Activated naive CD4-positive, alpha-beta T cell treated with anti-CD3 and anti-CD28 coated beads, Interleukin-2, amount 50 U/mL, for 24 hours (primary cell): Measurements from ENCODE around the gene TBC1D22A.

ENCODE experiments used
- H3K27ac Mint-ChIP-seq: one replicate; pipeline ENCODE4 v1.8.0; 2021; ENCODE audit warnings: mild to moderate bottlenecking, mixed read lengths
- H3K27me3 Mint-ChIP-seq: one replicate; pipeline ENCODE4 v1.8.0; 2021; ENCODE audit warnings: mixed read lengths
- H3K36me3 Mint-ChIP-seq: one replicate; pipeline ENCODE4 v1.8.0; 2021; ENCODE audit warnings: mixed read lengths
- H3K4me1 Mint-ChIP-seq: one replicate; pipeline ENCODE4 v1.8.0; 2021; ENCODE audit warnings: mixed read lengths
- H3K4me3 Mint-ChIP-seq: one replicate; pipeline ENCODE4 v1.8.0; 2021; ENCODE audit warnings: mild to moderate bottlenecking, mixed read lengths
- H3K9me3 Mint-ChIP-seq: one replicate; pipeline ENCODE4 v1.8.0; 2021; ENCODE audit warnings: mixed read lengths

TBC1D22A gene

GRCh38 chr22:46958658-46959057, 196.2 kb downstream of the TBC1D22A start:
- Mint-ChIP-seq H3K27me3 (no peaks in the 10 kb centered on the region), H3K36me3 (peaks cover 4% of the 10 kb centered on the region), H3K4me1 (peaks cover 10% of the 10 kb centered on the region), H3K27ac (no peak overlapping the region), H3K4me3 (no peak overlapping the region), H3K9me3 (no peaks in the 10 kb centered on the region)

GRCh38 chr22:46959369-46959768, 196.9 kb downstream of the TBC1D22A start:
- H3K27ac Mint-ChIP-seq, result no peak overlapping the region
- no peaks in the 10 kb centered on the region for H3K27me3 Mint-ChIP-seq
- peaks cover 10% of the 10 kb centered on the region for H3K4me1 Mint-ChIP-seq
- no peak overlapping the region for H3K4me3 Mint-ChIP-seq
- peaks cover 4% of the 10 kb centered on the region for H3K36me3 Mint-ChIP-seq
- H3K9me3 Mint-ChIP-seq, result no peaks in the 10 kb centered on the region

GRCh38 chr22:46961591-46962295, 199.3 kb downstream of the TBC1D22A start:
- no peak overlapping the region for H3K27ac Mint-ChIP-seq

GRCh38 chr22:46962406-46962805, 200.0 kb downstream of the TBC1D22A start:
- no peaks in the 10 kb centered on the region for H3K9me3 Mint-ChIP-seq
- no peak overlapping the region for H3K4me3 Mint-ChIP-seq
- H3K4me1 Mint-ChIP-seq, result peaks cover 15% of the 10 kb centered on the region
- H3K27me3 Mint-ChIP-seq, result no peaks in the 10 kb centered on the region
- H3K27ac Mint-ChIP-seq, result no peak overlapping the region
- H3K36me3 Mint-ChIP-seq, result peaks cover 2% of the 10 kb centered on the region

More at GRCh38 chr22:46961591-46962295, 199.3 kb downstream of the TBC1D22A start:
- H3K9me3 Mint-ChIP-seq, result no peaks in the 10 kb centered on the region
- no peak overlapping the region for H3K4me3 Mint-ChIP-seq
- no peaks in the 10 kb centered on the region for H3K27me3 Mint-ChIP-seq
- H3K4me1 Mint-ChIP-seq, result peaks cover 15% of the 10 kb centered on the region
- H3K36me3 Mint-ChIP-seq, result peaks cover 4% of the 10 kb centered on the region

DNA sequence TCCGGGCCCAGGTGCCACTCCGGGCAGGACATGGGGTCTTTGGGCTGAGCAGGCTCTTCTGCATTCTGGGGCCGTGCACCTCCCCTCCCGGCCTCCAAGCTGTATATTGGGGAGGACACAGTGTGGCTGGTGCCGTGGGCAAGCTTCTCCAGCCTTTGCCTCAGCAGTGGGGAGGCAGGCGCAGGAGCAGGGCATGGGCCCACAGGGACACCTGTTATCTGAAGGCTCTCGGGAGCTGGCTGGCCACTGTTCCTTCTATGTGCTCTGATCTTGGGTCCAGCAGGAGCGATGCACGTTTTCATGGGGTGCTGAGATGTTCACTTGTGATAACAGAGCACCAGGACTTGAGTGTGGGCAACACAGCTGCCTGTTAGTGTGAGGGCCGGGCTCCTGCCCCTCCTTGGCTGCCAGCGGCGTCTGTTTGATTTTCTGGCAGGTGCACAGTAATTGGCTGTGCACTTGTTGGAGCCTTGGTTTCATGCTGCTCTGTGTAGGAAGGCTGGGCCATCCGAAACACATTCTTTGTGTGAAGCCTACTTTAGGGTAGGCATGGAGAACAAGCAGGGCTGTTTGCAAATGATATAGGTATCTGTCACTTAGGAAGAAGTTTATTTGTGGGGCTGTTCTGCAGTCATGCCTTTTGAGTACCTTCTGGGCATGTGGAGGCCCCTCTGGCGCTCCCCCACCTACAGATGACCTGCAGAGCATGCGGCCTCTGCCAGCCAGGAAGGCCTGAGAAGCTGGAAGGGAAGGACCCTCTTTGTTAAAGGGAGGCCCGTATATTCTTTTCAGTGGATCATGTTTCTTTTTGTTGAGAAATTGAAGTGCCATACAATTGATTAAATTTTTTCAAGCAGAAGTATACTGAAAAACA, 201.5 kb downstream of the TBC1D22A start:
- Mint-ChIP-seq H3K4me3 (no peak overlapping the region), H3K36me3 (peaks cover 2% of the 10 kb centered on the region), H3K27ac (no peak overlapping the region), H3K9me3 (no peaks in the 10 kb centered on the region), H3K4me1 (peaks cover 18% of the 10 kb centered on the region), H3K27me3 (no peaks in the 10 kb centered on the region)

- peaks cover 27% of the 10 kb centered on the region for H3K4me1 Mint-ChIP-seq
- H3K9me3 Mint-ChIP-seq, result no peaks in the 10 kb centered on the region
- H3K4me3 Mint-ChIP-seq, result no peak overlapping the region
- H3K36me3 Mint-ChIP-seq, result peaks cover 2% of the 10 kb centered on the region
- H3K27ac Mint-ChIP-seq, result no peak overlapping the region
- no peaks in the 10 kb centered on the region for H3K27me3 Mint-ChIP-seq
Measured at GRCh38 chr22:46964773-46965550, 202.5 kb downstream of the TBC1D22A start.

- H3K4me1 Mint-ChIP-seq, result peaks cover 33% of the 10 kb centered on the region
- H3K27ac Mint-ChIP-seq, result no peak overlapping the region
- no peak overlapping the region for H3K4me3 Mint-ChIP-seq
- no peaks in the 10 kb centered on the region for H3K27me3 Mint-ChIP-seq
- peaks cover 2% of the 10 kb centered on the region for H3K36me3 Mint-ChIP-seq
- H3K9me3 Mint-ChIP-seq, result no peaks in the 10 kb centered on the region
Measured at GRCh38 chr22:46965555-46966494, 203.4 kb downstream of the TBC1D22A start.

DNA sequence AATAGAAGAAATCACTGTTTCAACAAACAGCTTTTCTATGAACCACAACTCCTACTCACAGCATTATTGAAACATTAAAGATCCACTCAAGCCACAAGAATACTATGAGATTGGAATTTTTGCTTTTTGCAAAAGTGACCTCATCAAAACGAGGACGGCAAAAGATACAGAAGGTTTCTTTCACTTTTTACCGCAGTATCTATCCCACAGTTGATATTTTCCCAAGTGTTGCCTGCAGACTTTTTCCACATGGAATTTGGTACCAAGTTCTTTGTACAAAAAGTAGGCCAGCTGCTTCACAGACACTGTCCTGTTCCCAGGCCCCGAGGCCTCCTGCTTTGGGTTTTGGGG, 204.0 kb downstream of the TBC1D22A start:
- Mint-ChIP-seq H3K4me1 (peaks cover 33% of the 10 kb centered on the region), H3K27me3 (no peaks in the 10 kb centered on the region), H3K27ac (no peak overlapping the region), H3K4me3 (no peak overlapping the region), H3K9me3 (no peaks in the 10 kb centered on the region), H3K36me3 (peaks cover 2% of the 10 kb centered on the region)

DNA sequence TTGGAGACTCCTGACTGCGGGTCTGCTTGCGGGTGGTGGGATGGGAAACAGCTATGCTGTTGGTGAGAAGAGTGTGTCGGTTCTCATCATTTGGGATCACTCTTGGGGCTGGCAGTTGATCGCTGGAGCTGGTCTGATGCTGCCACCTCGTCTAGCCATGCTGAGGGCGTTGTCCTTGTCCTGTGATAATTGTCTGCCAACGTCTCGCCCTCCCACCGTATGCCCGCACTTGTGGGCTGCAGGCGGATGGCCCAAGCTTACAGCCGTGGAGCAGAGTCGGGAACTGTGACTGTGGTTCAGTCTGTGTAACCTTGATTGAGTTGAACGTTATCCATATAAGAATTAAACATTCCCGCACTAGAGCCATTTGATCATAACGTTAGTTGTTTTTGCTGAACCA, 204.4 kb downstream of the TBC1D22A start:
- no peaks in the 10 kb centered on the region for H3K27me3 Mint-ChIP-seq
- no peak overlapping the region for H3K4me3 Mint-ChIP-seq
- no peak overlapping the region for H3K27ac Mint-ChIP-seq
- H3K36me3 Mint-ChIP-seq, result peaks cover 2% of the 10 kb centered on the region
- H3K4me1 Mint-ChIP-seq, result peaks cover 33% of the 10 kb centered on the region
- no peaks in the 10 kb centered on the region for H3K9me3 Mint-ChIP-seq

DNA sequence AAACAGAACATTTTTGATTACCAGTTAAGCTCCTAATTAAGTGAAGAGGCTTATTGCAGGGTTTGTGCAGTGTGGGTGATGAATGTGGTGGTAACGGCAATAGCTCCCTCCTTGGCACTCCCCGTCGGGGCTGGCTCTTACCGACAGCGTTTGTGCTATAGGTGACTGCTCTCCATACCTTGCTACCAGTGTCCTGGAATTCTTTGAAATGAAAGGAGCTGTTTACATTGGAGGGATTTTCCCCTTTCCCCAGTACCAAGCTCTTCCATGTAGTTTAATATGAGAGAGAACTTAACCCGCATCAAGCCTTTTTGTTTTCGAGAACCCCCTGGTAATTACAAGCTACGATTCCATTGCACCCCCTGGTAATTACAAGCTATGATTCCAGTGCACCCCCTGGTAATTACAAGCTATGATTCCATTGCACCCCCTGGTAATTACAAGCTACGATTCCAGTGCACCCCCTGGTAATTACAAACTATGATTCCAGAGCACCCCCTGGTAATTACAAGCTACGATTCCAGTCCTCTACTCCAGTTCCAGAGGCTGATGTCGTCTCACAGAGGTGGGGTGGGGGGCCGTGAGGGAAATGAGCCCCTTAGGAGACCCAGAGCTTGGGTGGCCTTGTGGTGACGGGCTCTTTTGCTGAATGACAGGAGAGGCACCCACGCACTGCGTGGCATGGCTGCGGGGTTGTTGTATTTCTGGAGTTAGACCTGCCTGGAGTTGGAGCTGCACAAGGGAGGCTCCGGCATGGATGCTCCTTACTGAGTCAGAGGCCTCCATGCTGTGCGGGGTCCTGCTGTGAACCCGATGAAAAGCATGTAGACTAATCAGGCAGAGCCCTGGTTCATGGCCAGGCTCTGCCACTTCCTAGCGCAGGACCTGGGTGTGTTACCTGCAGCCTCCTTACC, 205.3 kb downstream of the TBC1D22A start:
- no peak overlapping the region for H3K4me3 Mint-ChIP-seq
- peaks cover 2% of the 10 kb centered on the region for H3K36me3 Mint-ChIP-seq
- H3K4me1 Mint-ChIP-seq, result peaks cover 27% of the 10 kb centered on the region
- no peaks in the 10 kb centered on the region for H3K9me3 Mint-ChIP-seq
- H3K27ac Mint-ChIP-seq, result no peak overlapping the region
- H3K27me3 Mint-ChIP-seq, result no peaks in the 10 kb centered on the region

DNA sequence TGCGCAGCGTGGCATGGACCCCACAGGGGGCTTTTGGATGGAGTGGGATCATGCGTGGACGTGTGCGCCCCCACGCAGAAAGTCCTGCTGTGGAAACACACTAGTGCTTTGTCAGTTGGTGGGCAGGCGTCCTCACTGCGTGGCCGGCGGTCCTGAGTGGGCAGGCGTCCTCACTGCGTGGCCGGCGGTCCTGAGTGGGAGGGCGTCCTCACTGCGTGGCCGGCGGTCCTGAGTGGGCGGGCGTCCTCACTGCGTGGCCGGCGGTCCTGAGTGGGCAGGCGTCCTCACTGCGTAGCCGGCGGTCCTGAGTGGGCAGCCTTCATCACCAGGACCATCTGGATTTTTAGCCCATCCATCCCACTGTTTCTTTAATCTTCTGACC, 205.9 kb downstream of the TBC1D22A start:
- Mint-ChIP-seq H3K27me3 (no peaks in the 10 kb centered on the region), H3K4me1 (peaks cover 27% of the 10 kb centered on the region), H3K9me3 (no peaks in the 10 kb centered on the region), H3K27ac (no peak overlapping the region), H3K4me3 (no peak overlapping the region), H3K36me3 (peaks cover 2% of the 10 kb centered on the region)

DNA sequence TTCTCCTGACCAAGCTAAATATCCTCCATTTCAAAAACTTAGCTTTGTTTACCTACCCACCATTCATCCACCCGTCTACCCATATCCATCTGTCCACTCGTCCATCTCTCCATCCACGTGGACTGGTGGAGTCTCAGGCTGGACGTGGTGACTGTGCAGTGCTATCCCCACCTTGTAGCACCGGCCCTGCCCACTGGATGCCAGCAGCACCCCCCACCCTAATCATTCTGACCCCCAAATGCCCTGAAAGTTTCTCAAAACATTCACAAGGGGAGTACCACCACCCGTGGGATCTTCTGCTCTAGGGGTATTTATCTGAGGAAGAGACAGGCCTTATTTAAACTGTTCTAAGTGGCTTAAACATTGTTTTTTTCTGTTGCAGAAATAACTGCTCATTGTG, 206.4 kb downstream of the TBC1D22A start:
- Mint-ChIP-seq H3K4me1 (peaks cover 27% of the 10 kb centered on the region), H3K9me3 (no peaks in the 10 kb centered on the region), H3K27me3 (no peaks in the 10 kb centered on the region), H3K4me3 (no peak overlapping the region), H3K36me3 (peaks cover 2% of the 10 kb centered on the region), H3K27ac (peak overlapping the region; percentile 51)

DNA sequence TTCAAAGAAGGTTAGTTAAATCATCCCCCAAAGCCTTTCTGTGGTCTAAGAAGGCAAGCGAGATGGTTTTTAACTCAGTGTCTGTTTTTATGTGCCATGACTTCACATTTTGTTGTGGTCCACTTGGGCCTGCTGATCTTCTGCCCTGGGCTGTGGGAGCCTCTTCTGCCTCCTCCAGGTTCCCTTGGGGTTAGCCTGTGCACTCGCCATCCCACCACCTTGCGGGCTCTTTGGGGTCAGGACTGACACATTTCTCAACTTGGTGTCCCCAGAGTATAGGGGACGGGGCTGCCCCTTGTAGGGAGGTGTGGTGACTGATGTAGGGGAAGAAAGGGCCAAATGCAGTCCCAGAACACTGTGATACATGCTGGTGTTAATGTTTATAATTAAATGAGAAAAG, 207.0 kb downstream of the TBC1D22A start:
- Mint-ChIP-seq H3K36me3 (peaks cover 2% of the 10 kb centered on the region), H3K27me3 (no peaks in the 10 kb centered on the region), H3K27ac (no peak overlapping the region)

DNA sequence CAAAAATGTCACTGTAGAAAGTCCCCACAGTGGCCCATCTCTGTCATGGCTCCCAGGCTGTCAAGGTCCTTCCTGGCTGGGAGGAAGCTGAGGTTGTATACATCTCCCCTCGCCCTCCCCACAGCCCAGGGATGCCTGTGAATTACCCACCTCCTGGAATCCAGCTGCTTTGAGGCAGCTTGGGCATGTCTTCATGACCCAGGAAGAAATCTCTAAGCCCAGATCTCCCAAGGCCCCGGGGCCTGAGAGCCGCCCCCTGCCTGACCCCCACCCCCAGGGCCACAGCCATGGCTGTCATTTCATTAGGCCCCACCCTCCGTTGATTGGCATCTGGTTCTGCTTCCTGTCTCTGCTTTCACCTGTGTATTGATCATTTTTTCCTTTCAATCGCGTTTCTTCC, 207.5 kb downstream of the TBC1D22A start:
- Mint-ChIP-seq H3K27me3 (no peaks in the 10 kb centered on the region), H3K4me1 (peaks cover 27% of the 10 kb centered on the region), H3K36me3 (peaks cover 4% of the 10 kb centered on the region), H3K4me3 (no peak overlapping the region), H3K27ac (no peak overlapping the region), H3K9me3 (no peaks in the 10 kb centered on the region)

More for the DNA sequence above, 207.0 kb downstream of the TBC1D22A start:
- Mint-ChIP-seq H3K9me3 (no peaks in the 10 kb centered on the region), H3K4me1 (peaks cover 27% of the 10 kb centered on the region), H3K4me3 (no peak overlapping the region)
